Measurements from ENCODE around the gene LIN28A. TPM values are rescaled to one million over a fixed set of nuclear protein-coding genes. Genes with fewer than 3 reads are reported as not detected.

The LIN28A gene
- total RNA-seq, 1 donor from 2014 or later: 97.3 TPM

DNA sequence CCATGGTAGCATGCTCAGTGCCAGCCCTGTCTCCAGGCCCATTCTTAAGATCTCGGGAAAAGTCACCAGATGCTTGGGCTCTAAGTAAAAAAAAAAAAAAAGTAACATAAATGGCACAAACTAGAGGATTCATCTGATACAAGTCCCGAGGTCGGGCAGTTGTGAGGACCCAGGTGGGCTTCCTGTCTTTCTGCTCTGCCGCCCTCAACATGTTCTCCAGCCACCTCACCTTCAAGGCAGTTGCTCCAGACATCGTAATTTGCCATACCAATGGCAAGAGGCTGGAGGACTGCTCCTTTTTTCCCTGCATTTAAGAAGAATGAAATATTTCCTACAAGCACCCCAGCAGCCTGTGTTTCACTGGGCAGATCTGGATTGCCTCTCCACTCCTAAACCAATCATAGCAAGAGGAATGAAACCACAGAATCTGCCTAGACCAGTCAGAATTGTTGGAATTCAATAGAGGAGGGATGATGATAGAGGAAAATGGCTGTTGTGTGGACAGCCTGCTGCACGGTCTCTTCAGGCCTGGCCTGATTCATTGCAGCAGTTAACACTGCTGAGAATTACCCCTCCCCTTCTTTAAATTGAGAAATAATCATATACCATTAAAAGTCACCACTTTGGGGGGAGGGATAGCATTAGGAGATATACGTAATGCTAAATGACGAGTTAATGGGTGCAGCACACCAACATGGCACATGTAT is 67.0 kb downstream of the LIN28A start:
- Mint-ChIP-seq H3K4me3 (ENCODE audit: unreplicated experiment) (no peak overlapping the region), H3K27me3 (ENCODE audit: unreplicated experiment) (peaks cover 4% of the 10 kb centered on the region), H3K4me1 (ENCODE audit: low read depth, unreplicated experiment) (peaks cover 15% of the 10 kb centered on the region), H3K36me3 (ENCODE audit: unreplicated experiment) (no peaks in the 10 kb centered on the region), H3K27ac (ENCODE audit: unreplicated experiment) (no peak overlapping the region), H3K9me3 (ENCODE audit: unreplicated experiment) (peaks cover 3% of the 10 kb centered on the region)
- TF ChIP-seq, protein P1, sequence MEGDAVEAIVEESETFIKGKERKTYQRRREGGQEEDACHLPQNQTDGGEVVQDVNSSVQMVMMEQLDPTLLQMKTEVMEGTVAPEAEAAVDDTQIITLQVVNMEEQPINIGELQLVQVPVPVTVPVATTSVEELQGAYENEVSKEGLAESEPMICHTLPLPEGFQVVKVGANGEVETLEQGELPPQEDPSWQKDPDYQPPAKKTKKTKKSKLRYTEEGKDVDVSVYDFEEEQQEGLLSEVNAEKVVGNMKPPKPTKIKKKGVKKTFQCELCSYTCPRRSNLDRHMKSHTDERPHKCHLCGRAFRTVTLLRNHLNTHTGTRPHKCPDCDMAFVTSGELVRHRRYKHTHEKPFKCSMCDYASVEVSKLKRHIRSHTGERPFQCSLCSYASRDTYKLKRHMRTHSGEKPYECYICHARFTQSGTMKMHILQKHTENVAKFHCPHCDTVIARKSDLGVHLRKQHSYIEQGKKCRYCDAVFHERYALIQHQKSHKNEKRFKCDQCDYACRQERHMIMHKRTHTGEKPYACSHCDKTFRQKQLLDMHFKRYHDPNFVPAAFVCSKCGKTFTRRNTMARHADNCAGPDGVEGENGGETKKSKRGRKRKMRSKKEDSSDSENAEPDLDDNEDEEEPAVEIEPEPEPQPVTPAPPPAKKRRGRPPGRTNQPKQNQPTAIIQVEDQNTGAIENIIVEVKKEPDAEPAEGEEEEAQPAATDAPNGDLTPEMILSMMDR (IDR thresholded peaks at IDR 0.05; ENCODE audit: partially characterized antibody, unreplicated experiment): no peak
- no peak for DNase-seq

DNA sequence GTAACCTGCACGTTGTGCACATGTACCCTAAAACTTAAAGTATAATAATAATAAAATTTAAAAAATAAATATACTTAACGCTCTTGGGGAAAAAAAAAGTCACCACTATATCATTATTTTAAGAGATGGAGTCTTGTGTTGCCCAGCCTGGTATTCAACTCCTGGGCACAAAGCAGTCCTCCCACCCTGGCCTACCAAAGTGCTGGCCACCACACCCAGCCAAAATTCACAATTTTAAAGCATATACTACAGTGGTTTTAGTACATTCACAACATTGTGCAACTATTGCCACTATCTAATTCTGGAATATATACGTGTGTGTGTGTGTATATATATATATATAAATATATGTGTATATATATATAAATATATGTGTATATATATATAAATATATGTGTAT is 67.5 kb downstream of the LIN28A start:
- DNase-seq: no peak
- Mint-ChIP-seq H3K36me3 (ENCODE audit: unreplicated experiment) (no peaks in the 10 kb centered on the region), H3K27ac (ENCODE audit: unreplicated experiment) (no peak overlapping the region), H3K9me3 (ENCODE audit: unreplicated experiment) (peaks cover 3% of the 10 kb centered on the region), H3K27me3 (ENCODE audit: unreplicated experiment) (peaks cover 3% of the 10 kb centered on the region), H3K4me1 (ENCODE audit: low read depth, unreplicated experiment) (peaks cover 15% of the 10 kb centered on the region), H3K4me3 (ENCODE audit: unreplicated experiment) (no peak overlapping the region)
- TF ChIP-seq, protein P1 (IDR thresholded peaks at IDR 0.05; ENCODE audit: partially characterized antibody, unreplicated experiment): no peak

DNA sequence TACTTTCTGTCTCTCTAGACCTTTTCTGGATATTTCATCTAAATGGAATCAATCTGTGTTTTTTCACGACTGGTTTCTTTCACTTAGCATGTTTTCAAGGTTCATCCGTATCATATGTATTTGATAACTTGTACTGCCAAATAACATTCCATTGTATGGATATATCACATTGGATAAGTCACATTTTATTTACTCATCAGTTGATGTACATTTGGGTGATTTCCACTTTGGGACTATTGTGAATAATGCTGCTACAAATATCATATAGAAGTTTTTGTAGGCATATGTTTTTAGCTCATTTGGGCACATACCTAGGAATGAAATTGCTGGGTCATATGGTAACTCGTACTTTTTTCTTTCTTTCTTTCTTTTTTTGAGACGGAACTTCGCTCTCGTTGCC is 68.4 kb downstream of the LIN28A start:
- TF ChIP-seq, protein P1 (IDR thresholded peaks at IDR 0.05; ENCODE audit: partially characterized antibody, unreplicated experiment): no peak
- H3K4me3 Mint-ChIP-seq (ENCODE audit: unreplicated experiment): no peak overlapping the region
- DNase-seq: no peak
- H3K27ac Mint-ChIP-seq (ENCODE audit: unreplicated experiment): no peak overlapping the region
- peaks cover 2% of the 10 kb centered on the region for H3K27me3 Mint-ChIP-seq (ENCODE audit: unreplicated experiment)
- H3K36me3 Mint-ChIP-seq (ENCODE audit: unreplicated experiment): no peaks in the 10 kb centered on the region
- no peaks in the 10 kb centered on the region for H3K9me3 Mint-ChIP-seq (ENCODE audit: unreplicated experiment)
- peaks cover 7% of the 10 kb centered on the region for H3K4me1 Mint-ChIP-seq (ENCODE audit: low read depth, unreplicated experiment)

Other genes starting within 250 kb of the LIN28A start
- gene C1orf232, start 241.9 kb upstream of the LIN28A start, total RNA-seq (ENCODE audit: unreplicated experiment): not detected
- gene ZNF593, start 240.9 kb upstream of the LIN28A start, total RNA-seq (ENCODE audit: unreplicated experiment): 35.9 TPM
- 4.2 TPM for gene ZNF593OS, start 239.0 kb upstream of the LIN28A start, total RNA-seq (ENCODE audit: unreplicated experiment)
- 9.9 TPM for gene CNKSR1, start 233.3 kb upstream of the LIN28A start, total RNA-seq (ENCODE audit: unreplicated experiment)
- not detected for gene CATSPER4, start 220.2 kb upstream of the LIN28A start, total RNA-seq (ENCODE audit: unreplicated experiment)
- gene CEP85, start 176.6 kb upstream of the LIN28A start, total RNA-seq (ENCODE audit: unreplicated experiment): 28.2 TPM
- gene SH3BGRL3, start 130.7 kb upstream of the LIN28A start, total RNA-seq (ENCODE audit: unreplicated experiment): 412 TPM
- gene UBXN11, start 104.2 kb upstream of the LIN28A start, total RNA-seq (ENCODE audit: unreplicated experiment): 11.4 TPM
- 2.8 TPM for gene CD52, start 92.9 kb upstream of the LIN28A start, total RNA-seq (ENCODE audit: unreplicated experiment)
- gene CRYBG2, start 56.7 kb upstream of the LIN28A start, total RNA-seq (ENCODE audit: unreplicated experiment): 2.2 TPM
- not detected for gene ZNF683, start 38.1 kb upstream of the LIN28A start, total RNA-seq (ENCODE audit: unreplicated experiment)
- 64.6 TPM for gene DHDDS, start 21.5 kb downstream of the LIN28A start, total RNA-seq (ENCODE audit: unreplicated experiment)
- 187 TPM for gene HMGN2, start 61.6 kb downstream of the LIN28A start, total RNA-seq (ENCODE audit: unreplicated experiment)
- gene RPS6KA1, start 118.9 kb downstream of the LIN28A start, total RNA-seq (ENCODE audit: unreplicated experiment): 10.8 TPM